OCI-LY1 (cell line): Measurements from ENCODE around the gene SYTL1.

Experiments
- EZH2 ChIP-seq: fragments of 200-600 bp; sonication (generic), shearing (Covaris generic); IDR thresholded peaks from 2 replicates; pipeline ENCODE4 v1.8.0; 2017; ENCODE audit warnings: borderline replicate concordance, mixed run types, mild to moderate bottlenecking, antibody characterized with exemption, low read length, moderate library complexity, mixed read lengths
- TF ChIP-seq, protein P1 (sequence below): fragments of 200-600 bp; sonication (generic), shearing (Covaris generic); IDR thresholded peaks from 2 replicates; pipeline ENCODE4 v1.5.1; 2017; ENCODE audit warnings: mild to moderate bottlenecking, antibody characterized with exemption, low read length, moderate library complexity, mixed read lengths

DNA sequence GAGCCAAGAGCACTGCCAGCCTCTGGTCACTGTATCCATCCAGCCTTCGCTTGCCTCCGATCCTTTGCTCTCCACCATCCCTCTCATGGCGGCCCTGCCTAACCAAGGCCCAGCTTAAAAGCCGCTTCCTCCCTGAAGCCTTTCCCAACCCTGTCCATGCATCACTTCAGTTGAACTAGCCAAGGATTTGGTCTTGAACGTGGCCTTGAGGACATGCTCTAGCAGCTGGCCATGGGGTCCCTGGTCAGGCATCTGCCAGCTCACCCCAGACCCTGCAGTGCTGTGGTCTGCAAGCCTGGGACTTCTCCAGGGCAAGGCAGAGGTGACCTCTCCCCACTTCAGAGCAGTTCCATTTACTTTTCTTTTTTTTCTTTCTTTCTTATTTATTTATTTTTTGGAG, 5.1 kb upstream of the SYTL1 start:
- TF ChIP-seq, protein P1, sequence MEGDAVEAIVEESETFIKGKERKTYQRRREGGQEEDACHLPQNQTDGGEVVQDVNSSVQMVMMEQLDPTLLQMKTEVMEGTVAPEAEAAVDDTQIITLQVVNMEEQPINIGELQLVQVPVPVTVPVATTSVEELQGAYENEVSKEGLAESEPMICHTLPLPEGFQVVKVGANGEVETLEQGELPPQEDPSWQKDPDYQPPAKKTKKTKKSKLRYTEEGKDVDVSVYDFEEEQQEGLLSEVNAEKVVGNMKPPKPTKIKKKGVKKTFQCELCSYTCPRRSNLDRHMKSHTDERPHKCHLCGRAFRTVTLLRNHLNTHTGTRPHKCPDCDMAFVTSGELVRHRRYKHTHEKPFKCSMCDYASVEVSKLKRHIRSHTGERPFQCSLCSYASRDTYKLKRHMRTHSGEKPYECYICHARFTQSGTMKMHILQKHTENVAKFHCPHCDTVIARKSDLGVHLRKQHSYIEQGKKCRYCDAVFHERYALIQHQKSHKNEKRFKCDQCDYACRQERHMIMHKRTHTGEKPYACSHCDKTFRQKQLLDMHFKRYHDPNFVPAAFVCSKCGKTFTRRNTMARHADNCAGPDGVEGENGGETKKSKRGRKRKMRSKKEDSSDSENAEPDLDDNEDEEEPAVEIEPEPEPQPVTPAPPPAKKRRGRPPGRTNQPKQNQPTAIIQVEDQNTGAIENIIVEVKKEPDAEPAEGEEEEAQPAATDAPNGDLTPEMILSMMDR: no peak
- no peak for TF ChIP-seq EZH2
